Measurements from ENCODE around the gene RABAC1. TPM values are rescaled to one million over a fixed set of nuclear protein-coding genes. Genes with fewer than 3 reads are reported as not detected.

The RABAC1 gene
- total RNA-seq, 1 experiment from 2014 or later = 94.0 TPM

- Mint-ChIP-seq H3K4me3 (peak overlapping the region in 1 of 2 experiments; percentile 70; a peak in 3 of 5 replicates), H3K27me3 (ENCODE audit: low read depth) (peaks cover 16% of the 10 kb centered on the region), H3K27ac (no peak overlapping the region), H3K36me3 (ENCODE audit: insufficient read depth in 1 of 3, low read depth in 3 of 3) (no peaks in the 10 kb centered on the region), H3K4me1 (peaks cover 0 to 14% of the 10 kb centered on the region in 2 experiments; a peak in 2 of 4 replicates), H3K9me3 (no peaks in the 10 kb centered on the region; a peak in 2 of 5 replicates)
- Histone ChIP-seq H3K4me1 (ENCODE audit: insufficient read depth, low read length) (no peaks in the 10 kb centered on the region; the same call in 1 of the 2 replicates), H3K79me2 (ENCODE audit: insufficient read depth, low read length) (no peaks in the 10 kb centered on the region), H2BK5ac (ENCODE audit: insufficient read length, low read length) (no peak overlapping the region), H3K14ac (ENCODE audit: insufficient read depth, low read length) (no peak overlapping the region), H3K27ac (ENCODE audit: insufficient read length, low read depth, low read length) (no peak overlapping the region), H3K27me3 (ENCODE audit: insufficient read depth, low read length) (peaks cover 92% of the 10 kb centered on the region), H3K18ac (ENCODE audit: insufficient read length, low read depth, low read length) (no peak overlapping the region), H3K4ac (ENCODE audit: low read depth, low read length) (no peak overlapping the region), H2BK15ac (ENCODE audit: low read depth, low read length) (no peak overlapping the region), H3K23me2 (ENCODE audit: insufficient read length, low read depth, low read length, poor library complexity, severe bottlenecking) (no peaks in the 10 kb centered on the region), H2AK5ac (ENCODE audit: insufficient read length, low read length) (no peak overlapping the region), H3K56ac (ENCODE audit: insufficient read length, low read depth, low read length) (no peak overlapping the region), H2BK12ac (ENCODE audit: insufficient read length, low read depth, low read length) (no peak overlapping the region), H4K5ac (ENCODE audit: insufficient read length, low read depth, low read length) (no peak overlapping the region), H3K9ac (ENCODE audit: extremely low read depth, insufficient read length, low read length) (no peak overlapping the region), H3K4me2 (ENCODE audit: insufficient read depth, insufficient read length, low read length) (peak overlapping the region; percentile 51), H2BK120ac (ENCODE audit: low read depth, low read length, poor library complexity, severe bottlenecking) (no peak overlapping the region), H3T11ph (ENCODE audit: low read length) (no peak overlapping the region), H3K79me1 (ENCODE audit: insufficient read depth, low read depth, low read length, poor library complexity, severe bottlenecking) (no peaks in the 10 kb centered on the region), H4K91ac (ENCODE audit: insufficient read length, low read depth, low read length) (no peak overlapping the region), H4K8ac (replicated peaks; ENCODE audit: insufficient read length, low read depth, low read length) (no peak overlapping the region), H2AFZ (ENCODE audit: low read length) (no peak overlapping the region), H3K9me3 (ENCODE audit: control insufficient read depth, low read depth, low read length) (no peaks in the 10 kb centered on the region), H4K20me1 (ENCODE audit: control insufficient read depth, insufficient read depth, insufficient read length) (peaks cover 5% of the 10 kb centered on the region), H2BK20ac (ENCODE audit: low read depth, low read length, poor library complexity, severe bottlenecking) (no peak overlapping the region), H3K23ac (ENCODE audit: insufficient read length, low read depth, low read length) (no peak overlapping the region)
- WGBS (ENCODE audit: extremely low coverage, insufficient read length, low lambda C conversion rate) = no CpG with 5 or more reads among the region's 22 CpGs
- no peak for DNase-seq
- no peak for TF ChIP-seq CTCF (conservative IDR thresholded peaks at IDR 0.05)
Measured at GRCh38 chr19:41921577-41922576, 37.2 kb downstream of the RABAC1 start.
